Effector memory CD4-positive, alpha-beta T cell (primary cell): Measurements from ENCODE around the gene TNKS1BP1.
"Not testable (repeated sequence)": the region's sequence is repeated elsewhere in the genome, so short reads cannot be mapped to it uniquely, and the experiment has no call there.

Source experiments
- DNase-seq, 3 donors: peaks; one replicate each; pipeline ENCODE4 v3.0.0-alpha.2; 2020
- H3K27ac ChIP-seq: 2 replicates; pipeline ENCODE4 v1.7.0; 2013; ENCODE audit warnings: mild to moderate bottlenecking, low read length, moderate library complexity; ENCODE audit not compliant: insufficient read depth, poor library complexity, severe bottlenecking
- H3K27me3 ChIP-seq: replicated peaks from 2 replicates; pipeline ENCODE4 v1.7.0; 2013; ENCODE audit warnings: mild to moderate bottlenecking, low read length; ENCODE audit not compliant: insufficient read depth, control insufficient read depth, poor library complexity, severe bottlenecking
- H3K36me3 ChIP-seq: 2 replicates; pipeline ENCODE4 v1.7.0; 2013; ENCODE audit warnings: mild to moderate bottlenecking, low read length, moderate library complexity; ENCODE audit not compliant: control insufficient read depth, insufficient read depth
- H3K4me1 ChIP-seq: 2 replicates; pipeline ENCODE4 v1.7.0; 2013; ENCODE audit warnings: low read length, mild to moderate bottlenecking; ENCODE audit not compliant: control insufficient read depth, insufficient read depth, poor library complexity, severe bottlenecking
- H3K4me3 ChIP-seq: 2 replicates; pipeline ENCODE4 v1.7.0; 2013; ENCODE audit warnings: low read length, low read depth, mild to moderate bottlenecking; ENCODE audit not compliant: insufficient read depth, poor library complexity, severe bottlenecking
- H3K9me3 ChIP-seq: 2 replicates; pipeline ENCODE4 v1.7.0; 2013; ENCODE audit warnings: mild to moderate bottlenecking, low read length, moderate library complexity; ENCODE audit not compliant: control insufficient read depth

TNKS1BP1 gene

DNA sequence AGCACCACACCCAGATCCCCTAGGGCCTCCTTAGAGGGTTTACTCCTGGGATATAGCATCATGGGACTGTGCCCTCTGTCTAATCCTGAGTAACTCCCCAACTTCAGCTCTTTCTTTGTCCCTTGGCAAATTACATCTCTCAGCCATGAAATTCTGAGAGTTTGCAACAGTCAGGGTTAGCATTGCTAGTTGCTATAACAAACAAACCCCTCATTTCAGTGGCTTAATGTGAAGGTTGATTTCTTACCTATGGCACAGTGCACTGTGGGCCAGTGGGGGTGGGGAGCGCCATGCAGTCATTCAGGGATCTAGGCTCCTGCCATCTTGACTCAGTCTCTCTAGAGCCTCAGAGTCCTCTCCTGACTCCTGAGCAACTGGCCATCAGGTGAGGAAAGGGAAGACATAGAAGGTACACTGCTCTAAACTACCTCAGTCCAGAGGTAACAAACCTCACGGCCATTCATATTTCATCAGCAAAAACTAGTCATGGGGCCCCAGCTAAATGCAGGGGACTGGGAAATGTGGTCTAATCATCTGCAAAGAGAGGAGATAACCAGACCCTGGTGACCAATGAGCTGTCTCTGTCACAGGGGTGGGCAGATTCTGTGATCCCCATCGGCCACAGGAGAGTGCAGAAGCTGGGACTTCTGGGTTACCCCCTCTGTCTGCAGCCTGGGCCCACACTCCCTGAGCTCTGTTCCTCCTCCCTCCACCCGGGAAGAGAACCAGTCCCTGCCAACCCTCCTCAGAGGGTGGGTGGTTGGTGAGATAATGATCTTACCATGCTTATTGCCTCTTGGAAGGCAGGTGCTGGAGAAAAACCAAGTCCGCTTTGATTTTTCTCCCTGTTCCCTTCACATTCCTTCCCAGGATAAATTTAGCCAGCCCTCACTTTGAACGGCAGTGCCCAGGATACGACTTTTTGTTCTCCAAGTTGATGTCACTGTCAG is 38.7 kb upstream of the TNKS1BP1 start:
- no peaks in the 10 kb centered on the region for H3K9me3 ChIP-seq
- H3K4me1 ChIP-seq, result no peaks in the 10 kb centered on the region
- H3K27ac ChIP-seq, result no peak overlapping the region
- DNase-seq, result no peak
- H3K36me3 ChIP-seq, result no peaks in the 10 kb centered on the region
- no peak overlapping the region for H3K4me3 ChIP-seq
- H3K27me3 ChIP-seq, result no peaks in the 10 kb centered on the region

DNA sequence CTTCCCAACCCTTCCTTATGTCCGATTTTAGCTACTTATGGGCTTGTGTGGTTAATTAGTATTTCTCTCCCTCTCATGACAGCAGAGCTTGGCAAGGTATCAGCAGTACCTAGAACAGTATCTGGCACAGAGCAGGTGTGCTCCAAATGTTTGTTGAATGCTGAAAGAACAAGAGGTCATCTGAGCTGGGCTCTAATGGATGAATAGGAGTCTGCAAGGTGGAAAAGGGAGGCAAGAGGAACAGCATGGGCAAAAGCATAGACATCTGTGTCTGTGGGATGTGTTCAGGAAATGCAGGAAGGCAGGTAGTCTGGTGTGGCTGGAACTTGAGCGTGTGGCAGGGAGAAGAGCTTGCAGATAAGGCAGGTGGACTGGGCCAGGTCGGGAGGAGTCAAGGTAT is 37.2 kb upstream of the TNKS1BP1 start:
- no peaks in the 10 kb centered on the region for H3K9me3 ChIP-seq
- H3K27me3 ChIP-seq, result no peaks in the 10 kb centered on the region
- no peaks in the 10 kb centered on the region for H3K4me1 ChIP-seq
- no peak overlapping the region for H3K27ac ChIP-seq
- no peaks in the 10 kb centered on the region for H3K36me3 ChIP-seq
- no peak overlapping the region for H3K4me3 ChIP-seq
- DNase-seq, result no peak

DNA sequence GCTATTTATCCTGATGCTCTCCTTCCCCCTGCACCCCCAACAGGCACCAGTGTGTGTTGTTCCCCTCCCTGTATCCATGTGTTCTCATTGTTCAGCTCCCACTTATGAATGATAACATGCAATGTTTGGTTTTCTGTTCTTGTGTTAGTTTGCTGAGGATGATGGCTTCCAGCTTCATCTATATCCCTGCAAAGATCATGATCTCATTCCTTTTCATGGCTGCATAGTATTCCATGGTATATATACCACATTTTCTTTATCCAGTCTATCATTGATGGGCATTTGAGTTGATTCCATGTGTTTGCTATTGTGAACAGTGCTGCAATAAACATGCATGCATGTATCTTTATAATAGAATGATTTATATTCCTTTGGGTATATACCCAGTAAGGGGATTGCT is 36.7 kb upstream of the TNKS1BP1 start:
- H3K4me1 ChIP-seq, DNase-seq, H3K4me3 ChIP-seq, H3K36me3 ChIP-seq, H3K9me3 ChIP-seq, H3K27me3 ChIP-seq, H3K27ac ChIP-seq: not testable (repeated sequence)

DNA sequence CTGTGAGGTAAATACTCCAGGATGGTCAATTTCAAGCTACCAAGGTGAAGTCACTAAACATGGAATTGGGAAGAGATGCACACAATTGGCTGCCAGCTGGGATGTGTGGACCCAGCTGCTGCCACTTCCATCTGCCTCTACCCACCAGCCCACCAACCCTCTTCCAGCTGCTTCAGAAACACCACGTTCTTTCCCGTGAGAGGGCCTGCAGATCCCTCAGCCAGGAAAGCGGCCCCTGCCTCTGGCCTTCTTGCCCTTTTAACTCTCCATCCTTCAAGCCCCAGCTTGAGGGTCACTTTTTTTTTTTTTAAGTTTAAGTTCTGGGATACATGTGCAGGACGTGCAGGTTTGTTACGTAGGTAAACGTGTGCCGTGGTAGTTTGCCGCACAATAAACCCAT is 36.2 kb upstream of the TNKS1BP1 start:
- DNase-seq, result no peak
- Histone ChIP-seq H3K27ac (no peak overlapping the region), H3K36me3 (no peaks in the 10 kb centered on the region), H3K4me1 (no peaks in the 10 kb centered on the region), H3K9me3 (no peaks in the 10 kb centered on the region), H3K27me3 (no peaks in the 10 kb centered on the region), H3K4me3 (no peak overlapping the region)

DNA sequence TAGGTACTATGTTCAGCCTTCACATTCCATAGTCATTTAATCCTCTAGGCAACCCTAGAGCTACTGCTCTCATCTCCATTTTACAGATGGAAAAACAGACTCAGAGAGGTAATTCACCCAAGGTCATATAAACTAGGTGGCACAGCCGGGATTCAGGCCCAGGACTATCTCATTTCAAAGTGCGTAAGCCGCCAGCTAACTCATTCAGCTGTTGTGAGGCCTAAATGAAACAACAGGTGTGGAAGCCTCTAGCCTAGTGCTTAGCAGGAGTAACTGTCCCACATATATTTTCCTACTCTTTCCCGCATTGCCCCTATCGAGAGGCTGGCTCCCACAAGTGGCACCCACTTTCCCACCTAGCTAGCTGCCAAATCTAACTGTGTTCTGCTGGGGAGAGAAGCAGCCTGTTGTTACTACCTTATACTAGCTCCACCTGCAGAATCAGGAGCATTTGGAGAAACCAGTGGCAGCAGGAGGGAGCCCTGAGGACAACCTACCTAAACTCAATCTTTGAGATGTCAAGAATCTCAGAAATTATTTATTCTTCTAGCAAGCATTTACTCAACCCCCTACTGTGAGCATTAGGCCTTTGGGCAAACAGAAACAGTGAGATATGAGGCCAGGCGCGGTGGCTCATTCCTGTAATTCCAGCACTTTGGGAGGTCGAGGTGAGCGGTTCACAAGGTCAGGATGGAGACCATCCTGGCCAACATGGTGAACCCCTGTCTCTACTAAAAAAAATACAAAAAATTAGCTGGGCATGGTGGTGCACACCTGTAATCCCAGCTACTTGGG is 35.3 kb upstream of the TNKS1BP1 start:
- Histone ChIP-seq H3K36me3 (no peaks in the 10 kb centered on the region), H3K27ac (no peak overlapping the region), H3K9me3 (no peaks in the 10 kb centered on the region), H3K27me3 (no peaks in the 10 kb centered on the region), H3K4me1 (no peaks in the 10 kb centered on the region), H3K4me3 (no peak overlapping the region)
- DNase-seq, result no peak

DNA sequence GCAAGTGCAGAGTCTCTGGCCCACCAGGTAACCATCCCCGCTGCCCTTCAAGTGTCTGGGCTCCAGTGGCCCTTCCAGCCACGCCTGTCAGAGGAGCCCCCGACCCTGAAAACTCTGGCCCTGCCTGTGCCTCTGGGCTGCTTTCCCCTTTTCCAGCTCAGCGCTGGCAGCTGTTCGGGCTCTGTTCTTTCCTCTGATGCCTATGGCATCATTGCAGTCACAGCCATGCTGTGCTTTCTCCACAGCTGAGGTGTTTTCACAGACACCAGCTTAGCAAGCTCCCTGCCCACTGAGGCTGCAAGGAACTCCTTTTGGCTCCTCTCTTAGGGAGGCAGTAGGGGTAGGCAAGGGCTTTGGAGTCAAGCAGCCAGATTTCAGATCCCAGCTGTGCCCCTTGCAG is 34.6 kb upstream of the TNKS1BP1 start:
- Histone ChIP-seq H3K9me3 (no peaks in the 10 kb centered on the region), H3K27ac (no peak overlapping the region), H3K4me1 (no peaks in the 10 kb centered on the region), H3K36me3 (no peaks in the 10 kb centered on the region), H3K27me3 (no peaks in the 10 kb centered on the region), H3K4me3 (no peak overlapping the region)
- DNase-seq, result no peak

DNA sequence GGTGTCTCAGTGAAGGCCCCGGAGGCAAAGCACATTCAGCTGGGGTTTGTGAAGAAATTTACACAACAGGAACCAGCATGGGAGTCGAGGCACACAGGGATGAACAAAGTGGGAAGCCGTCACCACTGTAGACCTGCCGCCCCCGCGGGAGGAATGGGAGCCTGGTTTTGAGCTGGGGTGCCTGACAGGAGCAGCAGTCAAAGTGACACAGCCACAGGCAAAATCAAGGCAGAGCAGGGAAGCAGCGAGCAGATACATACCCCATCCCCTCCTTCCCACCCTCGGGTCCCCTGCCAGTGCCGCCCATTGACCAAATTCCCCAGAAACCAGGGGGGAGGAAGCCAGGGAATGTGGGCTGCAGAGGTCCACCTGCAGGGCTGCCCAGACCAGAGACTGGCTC is 34.2 kb upstream of the TNKS1BP1 start:
- H3K4me3 ChIP-seq, result no peak overlapping the region
- no peaks in the 10 kb centered on the region for H3K27me3 ChIP-seq
- H3K4me1 ChIP-seq, result no peaks in the 10 kb centered on the region
- H3K9me3 ChIP-seq, result no peaks in the 10 kb centered on the region
- no peak overlapping the region for H3K27ac ChIP-seq
- DNase-seq, result no peak
- H3K36me3 ChIP-seq, result no peaks in the 10 kb centered on the region

DNA sequence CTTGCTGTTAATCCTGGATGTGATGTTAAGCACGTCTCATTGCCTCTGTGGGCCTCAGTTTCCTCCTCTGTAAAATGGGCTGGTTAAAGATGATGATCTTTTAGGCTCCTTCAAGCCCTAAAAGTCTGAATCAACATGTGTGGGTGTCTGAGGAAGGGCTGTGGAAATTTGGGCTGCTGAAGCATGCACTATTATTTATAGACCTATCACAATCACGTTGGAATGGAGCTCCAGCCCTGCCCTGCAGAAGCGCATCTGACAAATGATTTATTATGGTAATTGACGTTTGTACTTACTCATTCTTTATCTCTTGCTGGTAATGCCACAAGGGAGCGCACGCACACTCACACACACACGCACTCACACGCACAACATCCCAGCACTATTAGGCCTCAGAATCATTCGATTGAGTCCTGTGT is 33.8 kb upstream of the TNKS1BP1 start:
- DNase-seq, result no peak
- H3K9me3 ChIP-seq, result no peaks in the 10 kb centered on the region
- H3K4me3 ChIP-seq, result no peak overlapping the region
- no peaks in the 10 kb centered on the region for H3K27me3 ChIP-seq
- no peak overlapping the region for H3K27ac ChIP-seq
- no peaks in the 10 kb centered on the region for H3K36me3 ChIP-seq
- no peaks in the 10 kb centered on the region for H3K4me1 ChIP-seq

DNA sequence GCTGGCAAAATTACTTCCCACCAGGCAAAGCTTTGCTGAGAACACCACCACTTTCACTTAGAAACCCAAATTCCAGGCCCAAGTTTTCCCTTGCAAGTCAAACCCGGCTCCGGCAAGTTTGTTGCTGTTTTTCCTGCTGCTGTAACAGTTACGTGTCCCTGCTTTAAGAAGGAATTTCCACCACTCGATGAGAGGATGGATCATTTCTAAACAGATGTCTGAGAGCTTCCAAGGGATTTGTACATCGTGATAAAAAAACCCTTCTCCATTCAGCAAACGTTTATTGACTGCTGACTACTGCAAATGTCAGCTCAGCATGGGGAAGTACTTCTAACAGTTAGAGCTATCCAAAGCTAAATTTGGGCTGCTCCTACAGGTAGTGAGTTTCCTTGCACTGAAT is 33.1 kb upstream of the TNKS1BP1 start:
- Histone ChIP-seq H3K27me3 (no peaks in the 10 kb centered on the region), H3K9me3 (no peaks in the 10 kb centered on the region), H3K4me3 (no peak overlapping the region), H3K27ac (no peak overlapping the region), H3K36me3 (no peaks in the 10 kb centered on the region), H3K4me1 (no peaks in the 10 kb centered on the region)
- no peak for DNase-seq

DNA sequence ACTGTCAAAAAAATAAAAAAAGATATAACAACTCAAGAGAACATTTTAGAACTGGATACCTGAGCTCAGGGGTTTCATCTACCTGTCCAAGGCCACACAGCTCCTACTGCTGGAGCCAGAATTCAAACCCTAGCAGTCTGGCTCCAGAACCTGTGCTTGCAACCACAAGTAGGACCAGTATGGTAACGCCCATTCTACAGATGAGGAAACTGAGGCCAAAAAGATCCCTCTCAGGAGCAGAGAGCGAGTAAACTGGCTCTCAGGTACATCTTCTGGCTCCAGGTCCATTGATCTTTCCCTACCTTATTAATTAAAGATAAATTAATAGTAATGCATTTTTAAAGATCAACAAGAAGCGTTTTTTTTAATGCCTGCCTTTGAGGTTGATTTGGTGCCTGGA is 32.6 kb upstream of the TNKS1BP1 start:
- no peak for DNase-seq
- no peaks in the 10 kb centered on the region for H3K27me3 ChIP-seq
- H3K4me3 ChIP-seq, result no peak overlapping the region
- H3K36me3 ChIP-seq, result no peaks in the 10 kb centered on the region
- H3K4me1 ChIP-seq, result no peaks in the 10 kb centered on the region
- no peak overlapping the region for H3K27ac ChIP-seq
- H3K9me3 ChIP-seq, result no peaks in the 10 kb centered on the region
